ENCODE measurements around the gene DLGAP1.
"Not testable (repeated sequence)": the region's sequence is repeated elsewhere in the genome, so short reads cannot be mapped to it uniquely, and the experiment has no call there.

Gene DLGAP1

DNA sequence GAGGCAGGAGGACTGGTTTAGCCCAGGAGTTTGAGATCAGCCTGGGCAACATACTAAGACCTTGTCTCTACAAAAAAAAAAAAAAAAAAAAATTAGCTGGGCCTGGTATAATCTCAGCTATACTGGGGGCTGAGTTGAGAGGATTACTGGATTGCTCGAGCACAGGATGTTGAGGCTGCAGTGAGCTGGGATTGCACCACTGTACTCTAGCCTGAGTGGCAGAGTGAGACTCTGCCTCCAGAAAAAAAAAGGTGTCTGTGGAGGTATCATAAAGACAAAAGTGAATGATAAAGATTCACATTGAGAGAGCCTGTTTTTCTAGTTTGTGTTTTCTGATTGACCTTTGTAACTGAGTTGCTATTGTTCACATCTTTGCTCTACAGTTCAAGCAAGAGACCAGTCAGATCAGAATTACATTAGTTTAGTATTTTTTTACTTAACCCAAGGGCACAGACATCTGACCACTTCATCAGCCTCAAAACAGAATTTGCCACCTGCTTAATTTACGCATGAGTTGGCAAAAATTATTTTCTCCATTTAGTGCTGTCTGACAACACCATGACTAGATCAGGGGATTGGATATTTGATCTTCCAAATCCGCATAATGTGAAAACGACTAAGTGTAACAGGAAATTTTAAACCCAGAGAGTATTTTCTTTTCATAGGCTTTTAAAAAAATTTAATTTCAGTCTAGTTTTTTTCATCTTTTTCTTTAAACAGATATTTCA lies 734.1 kb downstream of the DLGAP1 start:
- DNase-seq (ENCODE audit: low read depth): no peak

DNA sequence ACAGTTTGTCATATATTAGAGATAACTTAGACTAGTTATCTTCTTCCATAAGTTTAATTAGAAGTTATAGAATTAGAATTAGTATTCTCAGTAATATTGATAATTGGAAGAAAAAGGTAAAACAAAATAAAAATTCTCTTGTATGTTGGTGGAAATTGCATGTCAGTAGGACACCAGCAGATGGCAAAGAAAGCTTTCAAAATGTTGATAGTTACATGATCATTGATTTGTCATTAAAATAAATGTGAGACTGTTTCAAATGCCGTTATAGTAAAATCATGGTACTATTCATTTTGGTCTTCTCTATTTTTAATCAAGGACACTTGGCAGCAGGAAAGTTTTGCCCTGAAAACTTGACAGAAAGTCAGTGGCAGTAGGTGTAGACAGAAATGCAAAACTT lies 734.9 kb downstream of the DLGAP1 start:
- no peak for DNase-seq (ENCODE audit: low read depth)

DNA sequence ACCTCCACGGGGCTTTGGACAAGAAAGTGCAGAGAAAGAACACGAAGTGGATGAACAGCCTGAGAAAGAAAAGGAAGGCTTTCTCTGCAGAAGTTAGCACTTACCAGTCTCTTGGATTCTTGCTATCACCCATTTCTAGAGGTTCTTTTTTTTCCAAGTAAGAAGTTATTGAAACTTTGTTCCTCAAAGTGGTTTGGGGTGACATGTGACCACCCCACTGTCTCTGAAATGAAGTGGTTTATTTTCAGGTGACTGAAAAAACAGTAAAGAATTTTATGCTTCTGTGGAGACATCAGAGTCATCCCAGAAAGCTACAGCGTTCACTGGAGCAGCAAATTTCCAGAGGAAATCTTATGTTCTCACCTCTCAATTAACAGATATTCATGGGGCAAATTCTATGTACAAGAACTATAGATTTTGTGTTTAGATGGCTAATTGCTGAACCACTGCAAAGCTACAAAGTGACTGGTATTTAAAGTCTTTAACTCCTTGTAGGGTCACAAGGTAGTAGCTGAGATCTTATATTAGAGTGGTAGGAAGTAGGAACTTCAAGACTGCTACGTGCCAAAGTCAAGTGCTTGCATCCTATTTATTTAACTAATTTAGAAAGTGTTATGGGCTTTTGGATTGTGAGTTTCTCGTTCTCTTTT lies 737.6 kb downstream of the DLGAP1 start:
- no peak for DNase-seq (ENCODE audit: low read depth)

DNA sequence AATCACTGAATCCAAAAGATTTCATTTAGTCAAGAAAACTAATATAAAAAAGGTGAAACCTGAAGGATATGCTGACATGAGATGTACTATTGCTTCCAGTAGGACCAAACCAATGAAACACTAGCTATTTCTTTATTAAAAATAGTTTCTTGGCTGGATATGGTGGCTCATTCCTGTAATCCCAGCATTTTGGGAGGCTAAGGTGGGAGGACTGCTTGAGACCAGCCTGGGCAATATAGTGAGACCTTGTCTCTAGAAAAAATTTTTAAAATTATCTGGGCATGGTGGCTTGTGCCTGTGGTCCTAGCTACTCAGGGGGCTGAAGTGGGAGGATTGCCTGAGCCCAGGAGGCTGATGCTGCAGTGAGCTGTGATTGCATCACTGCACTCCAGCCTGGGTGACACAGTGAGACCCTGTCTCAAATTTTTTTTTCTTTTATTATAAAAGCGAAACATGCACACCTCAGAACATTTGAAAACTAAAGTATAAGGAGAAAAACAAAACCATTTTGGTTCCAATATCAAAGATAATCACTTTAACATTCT lies 738.9 kb downstream of the DLGAP1 start:
- no peak for DNase-seq (ENCODE audit: low read depth)

DNA sequence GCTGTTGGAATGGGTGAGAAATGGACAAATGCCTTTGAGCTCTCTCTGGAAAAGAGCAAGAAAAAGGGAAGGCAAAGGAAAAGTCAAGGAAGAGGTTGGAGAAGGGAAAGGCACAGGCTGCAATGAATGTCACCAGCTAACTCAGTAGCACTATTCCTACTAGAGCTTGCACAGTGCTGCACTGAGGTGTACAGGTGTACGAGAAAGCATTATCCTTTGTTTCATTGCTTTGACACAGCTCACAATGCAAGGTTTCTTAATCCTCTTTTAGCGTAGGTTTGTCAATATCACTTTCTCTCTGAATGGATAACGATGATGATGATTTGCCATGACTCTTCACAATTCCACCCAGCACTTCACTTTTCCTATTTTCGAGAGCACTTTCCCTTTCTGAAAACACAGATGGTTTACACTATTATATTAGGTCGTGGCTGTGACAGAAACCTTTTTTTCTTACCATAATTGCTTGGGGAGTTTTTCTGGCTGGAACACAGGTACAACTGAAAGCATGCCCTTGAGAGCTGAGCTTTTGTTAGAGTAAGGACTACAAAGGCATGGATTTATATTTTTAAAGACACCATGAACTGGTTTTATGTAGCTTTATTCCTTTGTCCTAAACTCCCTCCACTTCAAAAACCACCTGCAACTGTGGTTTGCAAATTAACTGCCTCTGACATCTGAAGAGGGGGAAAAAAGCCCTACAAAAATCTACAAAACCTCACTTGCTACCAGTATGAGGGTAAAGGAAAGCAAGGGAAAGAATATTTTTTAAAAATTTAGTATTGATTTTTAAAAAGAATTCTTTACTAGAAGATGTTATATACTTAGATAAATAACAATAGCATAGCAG lies 739.7 kb downstream of the DLGAP1 start:
- no peak for DNase-seq (ENCODE audit: low read depth)

DNA sequence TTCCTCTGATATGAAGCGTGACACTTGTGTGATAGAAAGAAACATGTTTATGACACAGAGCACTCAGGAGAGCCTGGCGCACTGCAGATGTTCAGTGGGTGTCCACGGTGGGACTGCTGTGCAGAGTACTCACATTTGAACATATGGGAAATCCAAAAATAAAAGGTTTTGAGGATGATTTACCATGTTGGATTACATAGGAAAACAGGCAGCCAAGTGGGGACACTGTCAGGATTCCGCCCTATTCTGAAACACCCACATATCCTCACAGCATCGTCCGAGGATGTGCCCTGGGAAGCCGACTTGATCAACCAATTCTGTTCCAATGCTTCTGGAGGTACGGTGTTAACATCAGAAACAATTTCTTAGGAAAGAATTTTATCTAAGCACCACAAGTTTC lies 741.4 kb downstream of the DLGAP1 start:
- DNase-seq (ENCODE audit: low read depth): no peak

DNA sequence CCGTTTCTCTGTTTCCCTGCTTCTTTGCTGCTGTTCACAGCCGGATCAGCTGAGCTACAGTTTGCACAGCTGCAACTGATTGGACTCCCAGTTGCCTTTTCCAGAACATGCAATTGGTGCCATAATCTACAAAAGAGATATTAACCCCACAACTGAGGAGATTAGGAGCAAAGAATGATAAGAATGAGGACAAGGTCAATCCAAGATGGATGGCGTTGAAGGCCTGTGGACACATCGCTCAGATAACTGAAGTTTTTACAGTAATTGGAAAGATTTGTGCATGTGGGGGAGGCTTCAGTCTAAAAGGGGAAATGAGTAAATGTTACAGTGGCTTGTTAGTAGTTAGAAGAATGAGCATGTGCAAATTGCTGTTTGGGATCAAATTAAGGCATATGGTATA lies 741.9 kb downstream of the DLGAP1 start:
- no peak for DNase-seq (ENCODE audit: low read depth)

DNA sequence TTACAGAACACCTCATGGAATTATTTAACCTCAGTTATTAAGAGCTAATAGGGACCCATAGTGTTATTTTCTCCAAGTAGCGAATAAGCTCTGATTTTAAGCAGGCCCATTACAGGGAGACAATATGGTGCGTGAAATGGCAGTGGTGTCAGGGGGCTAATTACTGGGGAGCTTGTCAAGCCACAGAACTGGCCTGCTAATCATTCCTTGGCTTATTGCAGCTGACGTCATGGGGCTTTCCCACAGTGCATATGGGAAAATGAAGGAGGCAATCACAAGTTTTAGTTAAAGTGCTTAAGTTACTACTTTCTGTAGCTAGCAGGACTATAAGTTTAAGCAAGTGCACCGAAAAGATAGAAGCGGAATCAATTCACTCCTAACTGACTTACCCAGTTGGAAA lies 742.6 kb downstream of the DLGAP1 start:
- no peak for DNase-seq (ENCODE audit: low read depth)

DNA sequence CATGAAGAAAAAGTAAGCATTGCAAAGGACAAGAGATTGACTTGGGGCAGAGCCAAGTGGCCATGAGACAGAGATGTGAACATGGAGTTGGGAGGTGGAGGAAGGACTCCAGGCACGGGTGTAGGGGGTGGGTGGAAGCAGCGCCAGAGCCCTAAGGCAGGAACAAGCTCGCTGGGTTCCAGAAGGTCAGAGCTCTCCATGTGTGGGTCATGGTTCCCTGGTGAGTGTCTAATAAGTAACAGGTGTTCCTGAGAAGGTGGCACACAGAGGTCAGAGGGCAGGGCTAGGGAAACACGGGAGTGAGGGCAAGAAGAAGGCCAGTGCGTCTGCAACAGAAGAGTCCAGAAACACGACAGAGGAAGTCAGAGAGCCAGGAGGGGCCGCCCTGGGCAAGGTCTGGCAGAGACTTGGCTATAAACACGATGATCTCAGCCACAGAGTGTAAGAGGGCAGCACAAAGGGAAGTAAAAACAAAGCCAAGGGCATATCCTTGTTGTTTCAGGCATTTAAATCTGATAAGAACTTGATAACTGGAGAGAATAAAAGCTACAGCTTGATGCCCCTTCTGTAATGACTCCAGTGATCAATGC lies 744.3 kb downstream of the DLGAP1 start:
- no peak for DNase-seq (ENCODE audit: low read depth)

DNA sequence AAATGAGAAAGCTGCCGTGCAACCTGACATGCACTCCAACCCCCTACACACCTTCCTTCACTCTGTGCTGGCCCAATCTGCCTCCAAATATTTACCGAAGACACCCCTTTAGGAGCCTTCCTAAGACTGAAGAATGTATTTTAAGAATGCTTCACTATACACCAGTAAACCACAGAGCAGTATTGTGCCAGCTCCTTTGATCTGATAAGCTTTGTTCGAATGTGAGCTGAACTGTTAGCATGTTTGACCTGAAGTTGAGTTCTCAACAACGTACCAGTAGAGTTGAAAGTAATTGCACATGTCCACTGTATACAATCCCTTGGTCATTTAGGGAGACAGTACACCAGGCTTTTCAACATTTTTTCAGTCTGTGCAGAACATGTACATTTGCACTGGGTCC lies 745.9 kb downstream of the DLGAP1 start:
- no peak for DNase-seq (ENCODE audit: low read depth)

DNA sequence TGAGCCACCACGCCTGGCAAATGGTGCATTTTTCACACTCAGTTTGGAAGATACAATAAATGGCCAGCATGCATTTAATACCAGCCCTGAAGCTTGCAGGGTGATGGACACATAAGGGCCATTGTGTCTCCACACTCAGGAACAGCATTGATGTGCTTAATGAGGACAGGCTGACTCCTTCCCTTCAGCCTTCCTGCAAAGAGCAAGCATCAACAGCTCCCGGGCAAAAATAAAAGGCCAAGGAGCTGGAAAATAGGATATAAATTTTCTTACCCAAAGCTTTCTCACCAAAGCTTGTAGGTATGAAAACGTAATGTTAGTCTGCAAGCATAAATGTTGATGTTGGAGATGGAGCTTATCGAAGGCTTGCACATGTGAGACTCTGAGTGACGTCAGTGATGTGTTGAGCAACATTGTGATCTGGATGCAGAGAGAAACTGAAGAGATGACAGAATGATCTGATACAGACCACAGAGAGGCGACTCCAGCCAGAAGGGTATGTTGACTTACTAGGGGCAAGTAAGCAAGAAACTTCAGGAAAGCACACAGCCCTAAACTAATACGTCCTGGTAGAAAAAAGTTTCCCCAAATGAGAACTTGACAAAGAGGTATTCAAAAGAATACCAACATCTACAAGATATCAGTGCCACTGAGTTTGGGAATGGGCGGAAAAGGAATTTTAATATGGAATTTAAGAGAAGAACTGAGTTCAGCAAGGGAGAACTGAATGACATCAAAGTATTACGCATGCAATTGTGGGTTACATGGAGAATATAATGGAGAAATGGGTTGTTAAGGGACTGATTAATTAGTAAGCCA lies 748.6 kb downstream of the DLGAP1 start:
- no peak for DNase-seq (ENCODE audit: low read depth)

DNA sequence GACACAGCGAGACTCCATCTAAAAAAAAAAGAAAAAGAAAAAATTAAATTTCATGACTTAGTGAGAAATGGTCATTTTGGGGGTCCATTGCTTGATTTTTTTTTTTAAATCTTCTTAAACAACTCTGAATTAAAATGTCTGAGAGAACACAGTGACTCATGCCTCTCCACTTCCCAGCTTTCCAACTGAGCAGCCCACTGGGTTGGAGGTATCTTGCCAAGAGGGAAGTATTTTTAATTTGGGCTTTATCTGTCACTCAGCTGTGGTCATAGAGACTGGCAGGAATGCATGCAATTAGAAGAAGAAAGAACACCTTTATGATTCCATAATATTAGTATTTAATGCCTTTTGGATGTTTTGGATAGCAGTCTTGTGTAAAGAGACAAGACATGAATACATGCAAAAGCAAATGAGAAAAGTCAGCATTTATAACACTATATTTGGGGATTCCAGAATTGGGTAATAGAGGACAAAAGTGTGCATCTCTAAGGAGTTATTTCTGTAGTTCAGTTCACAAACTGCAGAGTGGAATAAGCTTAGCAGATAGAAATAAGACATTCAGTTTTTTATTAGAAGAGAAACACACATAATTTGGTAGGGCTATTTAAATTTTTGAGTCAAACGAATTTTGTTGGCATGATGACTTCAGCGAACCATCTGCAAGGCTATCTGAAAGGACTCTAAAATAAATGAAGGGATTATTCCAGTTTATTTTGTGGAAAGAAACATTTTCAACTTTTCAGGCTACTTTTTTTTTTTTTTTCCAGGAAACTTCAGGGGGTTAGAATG lies 750.4 kb downstream of the DLGAP1 start:
- no peak for DNase-seq (ENCODE audit: low read depth)

DNA sequence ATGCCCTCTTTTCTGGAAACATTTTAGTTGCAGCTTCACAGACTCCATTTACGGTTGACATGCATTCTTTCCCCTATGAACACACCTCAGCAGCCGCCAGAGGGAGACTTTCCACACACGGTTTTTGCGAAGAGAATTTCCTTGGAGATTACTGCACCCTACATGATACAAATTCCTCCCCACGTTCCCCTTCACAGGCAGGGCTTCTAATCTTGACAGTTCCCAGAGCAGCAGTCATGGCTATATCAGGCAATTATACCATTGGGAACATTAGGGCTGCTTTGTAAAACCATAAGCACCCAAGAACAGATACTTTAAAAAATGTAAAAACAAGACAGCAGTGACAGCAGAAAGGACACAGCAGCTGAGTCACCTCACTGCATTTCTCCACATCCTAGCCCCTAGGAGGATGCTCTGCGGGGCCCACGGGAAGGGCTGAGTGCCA lies 751.4 kb downstream of the DLGAP1 start:
- DNase-seq (ENCODE audit: low read depth): peak; percentile 8

DNA sequence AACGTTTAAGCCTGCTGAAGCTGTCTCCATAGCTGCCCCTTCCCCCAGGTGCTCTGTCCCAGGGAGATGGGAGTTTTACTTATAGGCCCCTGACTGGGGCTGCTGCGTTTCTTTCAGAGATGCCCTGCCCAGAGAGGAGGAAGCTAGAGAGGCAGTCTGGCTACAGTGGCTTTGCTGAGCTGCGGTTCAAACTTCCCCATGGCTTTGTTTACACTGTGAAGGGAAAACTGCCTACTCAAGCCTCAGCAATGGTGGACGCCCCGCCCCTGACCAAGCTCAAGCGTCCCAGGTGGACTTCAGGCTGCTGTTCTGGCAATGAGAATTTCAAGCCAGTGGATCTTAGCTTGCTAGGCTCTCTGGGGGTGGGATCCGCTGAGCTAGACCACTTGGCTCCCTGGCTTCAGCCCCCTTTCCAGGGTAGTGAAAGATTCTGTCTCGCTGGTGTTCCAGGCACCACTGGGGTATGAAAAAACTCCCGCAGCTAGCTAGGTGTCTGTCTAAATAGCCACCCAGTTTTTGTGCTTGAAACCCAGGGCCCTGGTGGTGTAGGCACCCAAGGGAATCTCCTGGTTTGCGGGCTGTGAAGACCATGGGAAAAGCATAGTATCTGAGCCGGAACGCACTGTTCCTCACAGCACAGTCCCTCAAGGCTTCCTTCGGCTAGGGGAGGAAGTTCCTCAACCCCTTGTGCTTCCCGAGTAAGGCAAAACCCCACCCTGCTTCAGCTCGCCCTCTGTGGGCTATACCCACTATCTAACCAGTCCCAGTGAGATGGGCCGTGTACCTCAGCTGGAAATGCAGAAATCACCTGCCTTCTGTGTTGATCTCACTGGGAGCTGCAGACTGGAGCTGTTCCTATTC lies 755.2 kb downstream of the DLGAP1 start:
- not testable (repeated sequence) for DNase-seq (ENCODE audit: low read depth)

DNA sequence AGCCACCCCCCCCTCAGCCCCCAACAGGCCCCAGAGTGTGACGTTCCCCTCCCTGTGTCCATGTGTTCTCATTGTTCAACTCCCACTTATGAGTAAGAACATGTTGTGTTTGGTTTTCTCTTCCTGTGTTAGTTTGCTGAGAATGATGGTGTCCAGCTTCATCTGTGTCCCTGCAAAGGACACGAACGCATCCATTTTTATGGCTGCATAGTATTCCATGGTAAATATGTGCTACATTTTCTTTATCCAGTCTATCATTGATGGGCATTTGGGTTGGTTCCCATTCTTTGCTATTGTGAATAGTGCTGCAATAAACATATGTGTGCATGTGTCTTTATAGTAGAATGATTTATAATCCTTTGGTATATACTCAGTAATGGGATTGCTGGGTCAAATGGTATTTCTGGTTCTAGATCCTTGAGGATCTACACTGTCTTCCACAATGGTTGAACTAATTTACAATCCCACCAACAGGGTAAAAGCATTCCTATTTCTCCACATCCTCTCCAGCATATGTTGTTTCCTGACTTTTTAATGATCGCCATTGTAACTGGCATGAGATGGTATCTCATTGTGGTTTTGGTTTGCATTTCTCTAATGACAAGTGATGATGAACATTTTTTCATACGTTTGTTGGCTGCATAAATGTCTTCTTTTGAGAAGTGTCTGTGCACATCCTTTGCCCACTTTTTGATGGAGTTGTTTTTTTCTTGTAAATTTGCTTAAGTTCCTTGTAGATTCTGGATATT lies 760.9 kb downstream of the DLGAP1 start:
- DNase-seq (ENCODE audit: low read depth): not testable (repeated sequence)

DNA sequence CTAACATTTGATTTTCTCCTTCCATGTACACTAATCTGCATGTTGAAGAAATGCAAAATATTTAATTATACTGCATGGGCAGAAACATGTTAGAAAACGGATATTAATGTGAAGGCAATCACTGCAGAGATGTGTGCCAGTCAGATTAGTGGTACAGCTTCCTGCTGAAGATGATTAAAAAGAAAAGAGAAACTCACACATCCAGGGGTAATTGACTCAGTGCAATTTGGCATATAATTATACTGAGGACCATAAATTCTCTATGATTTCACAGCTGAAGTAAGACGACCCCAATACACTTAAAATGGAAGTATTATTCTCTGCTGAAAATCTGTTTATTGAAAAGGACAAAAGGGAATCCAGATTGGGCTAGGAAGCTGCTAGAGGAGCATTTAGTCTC lies 761.7 kb downstream of the DLGAP1 start:
- no peak for DNase-seq (ENCODE audit: low read depth)

DNA sequence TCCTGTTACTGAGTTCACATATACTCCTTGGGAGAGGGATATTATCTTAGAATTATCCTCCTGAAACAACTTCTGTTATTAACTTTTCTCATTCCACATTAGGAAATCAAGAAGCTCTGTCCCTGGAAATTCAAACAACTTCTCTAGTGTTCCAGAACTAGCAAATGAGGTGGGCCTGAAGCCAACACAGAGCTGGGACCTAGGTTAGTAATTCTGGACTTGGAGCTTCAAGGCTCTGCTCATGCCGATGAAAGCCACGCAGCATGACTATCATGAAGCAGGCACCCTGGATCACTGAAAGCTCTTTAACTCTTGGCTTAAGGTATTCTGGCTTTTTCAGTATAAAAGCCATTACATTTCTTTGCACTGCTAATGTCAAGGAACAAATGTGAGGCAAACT lies 762.4 kb downstream of the DLGAP1 start:
- no peak for DNase-seq (ENCODE audit: low read depth)

DNA sequence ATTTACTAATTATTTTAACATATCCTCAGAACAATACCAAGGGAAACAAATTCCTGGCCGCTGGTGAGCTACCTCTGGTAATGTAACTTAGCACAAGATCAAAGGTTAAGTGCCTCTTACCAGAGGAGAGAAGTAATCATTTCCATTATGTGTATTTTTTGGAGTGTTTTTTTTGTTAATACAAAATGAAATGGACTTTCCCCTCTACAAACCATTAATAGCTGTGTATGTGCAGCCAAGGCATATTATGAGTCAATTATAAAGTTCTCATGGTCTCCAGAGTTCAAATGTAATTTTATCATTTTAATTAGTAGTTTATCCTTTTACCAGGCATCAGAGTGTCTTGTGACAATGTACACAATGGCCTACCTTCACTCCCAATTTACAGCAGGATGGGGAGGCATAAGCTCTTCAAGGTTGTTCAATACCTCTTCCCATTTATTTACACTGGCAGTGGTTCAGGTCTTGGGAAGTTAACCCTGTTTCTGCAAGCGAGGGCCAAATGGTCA lies 762.9 kb downstream of the DLGAP1 start:
- no peak for DNase-seq (ENCODE audit: low read depth)

DNA sequence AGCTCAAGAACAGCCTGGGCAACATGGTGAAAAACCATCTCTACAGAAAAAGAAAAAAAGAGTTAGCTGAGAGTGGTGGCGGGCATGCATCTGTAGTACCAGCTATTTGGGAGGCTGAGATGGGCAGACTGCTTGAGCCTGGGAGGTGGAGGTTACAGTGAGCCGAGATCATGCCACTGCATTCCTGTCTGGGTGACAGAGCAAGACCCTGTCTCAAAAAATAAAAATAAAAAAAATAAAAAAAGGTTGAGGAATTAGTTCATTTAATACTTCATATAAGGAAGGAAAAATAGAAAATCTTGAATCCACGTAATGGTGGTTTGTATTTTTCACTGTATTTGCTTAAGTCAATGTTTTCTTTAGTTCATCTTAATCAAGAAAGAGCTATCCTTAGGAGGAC lies 763.4 kb downstream of the DLGAP1 start:
- DNase-seq (ENCODE audit: low read depth): no peak
